Measurements from ENCODE around the gene TKFC.

TKFC gene

GRCh38 chr11:61339490-61339878 is 6.5 kb downstream of the TKFC start:
- peaks cover 5% of the 10 kb centered on the region for H3K36me3 ChIP-seq (ENCODE audit: control insufficient read depth, insufficient read depth, low read length)

DNA sequence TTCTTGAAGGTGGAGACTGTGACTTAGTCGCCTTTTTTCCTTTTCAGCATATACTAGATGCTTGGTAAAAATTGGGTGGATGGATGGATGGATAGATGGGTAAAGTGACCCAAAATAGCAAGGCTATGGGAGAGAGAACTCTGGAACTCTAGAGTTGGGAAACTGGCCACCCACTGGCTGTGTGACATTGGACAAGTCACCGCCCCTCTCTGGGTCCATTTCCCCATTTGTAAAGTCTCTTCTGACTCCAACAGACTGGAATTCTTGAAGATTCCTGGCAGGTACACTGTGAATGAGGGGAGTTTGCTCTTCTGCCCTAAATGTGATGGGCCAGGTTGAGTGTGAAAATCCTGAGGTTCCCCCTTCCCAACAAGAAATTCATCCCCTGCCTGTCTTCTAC is 8.0 kb downstream of the TKFC start:
- Histone ChIP-seq H3K9ac (ENCODE audit: low read length) (no peak overlapping the region), H3K27me3 (ENCODE audit: control insufficient read depth, insufficient read depth, low read length) (no peaks in the 10 kb centered on the region), H3K36me3 (ENCODE audit: control insufficient read depth, insufficient read depth, low read length) (peaks cover 5% of the 10 kb centered on the region), H3K4me3 (ENCODE audit: low read length) (no peak overlapping the region), H3K4me1 (ENCODE audit: control insufficient read depth, insufficient read depth, low read length) (peaks cover 13% of the 10 kb centered on the region), H3K9me3 (ENCODE audit: control insufficient read depth, low read length) (no peaks in the 10 kb centered on the region)

More at GRCh38 chr11:61339490-61339878, 6.5 kb downstream of the TKFC start:
- Histone ChIP-seq H3K27me3 (ENCODE audit: control insufficient read depth, insufficient read depth, low read length) (no peaks in the 10 kb centered on the region), H3K4me3 (ENCODE audit: low read length) (no peak overlapping the region), H3K9ac (ENCODE audit: low read length) (no peak overlapping the region), H3K4me1 (ENCODE audit: control insufficient read depth, insufficient read depth, low read length) (peaks cover 22% of the 10 kb centered on the region), H3K9me3 (ENCODE audit: control insufficient read depth, low read length) (no peaks in the 10 kb centered on the region)

- Histone ChIP-seq H3K36me3 (ENCODE audit: control insufficient read depth, insufficient read depth, low read length) (peaks cover 5% of the 10 kb centered on the region), H3K27me3 (ENCODE audit: control insufficient read depth, insufficient read depth, low read length) (no peaks in the 10 kb centered on the region), H3K9ac (ENCODE audit: low read length) (no peak overlapping the region), H3K9me3 (ENCODE audit: control insufficient read depth, low read length) (no peaks in the 10 kb centered on the region), H3K4me1 (ENCODE audit: control insufficient read depth, insufficient read depth, low read length) (peaks cover 13% of the 10 kb centered on the region), H3K4me3 (ENCODE audit: low read length) (no peak overlapping the region)
These were observed 8.7 kb downstream of the TKFC start for GRCh38 chr11:61341706-61342105.

- Histone ChIP-seq H3K36me3 (ENCODE audit: control insufficient read depth, insufficient read depth, low read length) (peaks cover 5% of the 10 kb centered on the region), H3K9ac (ENCODE audit: low read length) (no peak overlapping the region), H3K9me3 (ENCODE audit: control insufficient read depth, low read length) (no peaks in the 10 kb centered on the region), H3K4me3 (ENCODE audit: low read length) (no peak overlapping the region), H3K27me3 (ENCODE audit: control insufficient read depth, insufficient read depth, low read length) (no peaks in the 10 kb centered on the region), H3K4me1 (ENCODE audit: control insufficient read depth, insufficient read depth, low read length) (peaks cover 15% of the 10 kb centered on the region)
These were observed 9.3 kb downstream of the TKFC start for GRCh38 chr11:61342207-61342803.

GRCh38 chr11:61343792-61344745 is 11.0 kb downstream of the TKFC start:
- peaks cover 10% of the 10 kb centered on the region for H3K36me3 ChIP-seq (ENCODE audit: control insufficient read depth, insufficient read depth, low read length)
- H3K4me3 ChIP-seq (ENCODE audit: low read length), result no peak overlapping the region
- no peaks in the 10 kb centered on the region for H3K27me3 ChIP-seq (ENCODE audit: control insufficient read depth, insufficient read depth, low read length)
- H3K9ac ChIP-seq (ENCODE audit: low read length), result no peak overlapping the region
- H3K4me1 ChIP-seq (ENCODE audit: control insufficient read depth, insufficient read depth, low read length), result peaks cover 24% of the 10 kb centered on the region
- no peaks in the 10 kb centered on the region for H3K9me3 ChIP-seq (ENCODE audit: control insufficient read depth, low read length)

DNA sequence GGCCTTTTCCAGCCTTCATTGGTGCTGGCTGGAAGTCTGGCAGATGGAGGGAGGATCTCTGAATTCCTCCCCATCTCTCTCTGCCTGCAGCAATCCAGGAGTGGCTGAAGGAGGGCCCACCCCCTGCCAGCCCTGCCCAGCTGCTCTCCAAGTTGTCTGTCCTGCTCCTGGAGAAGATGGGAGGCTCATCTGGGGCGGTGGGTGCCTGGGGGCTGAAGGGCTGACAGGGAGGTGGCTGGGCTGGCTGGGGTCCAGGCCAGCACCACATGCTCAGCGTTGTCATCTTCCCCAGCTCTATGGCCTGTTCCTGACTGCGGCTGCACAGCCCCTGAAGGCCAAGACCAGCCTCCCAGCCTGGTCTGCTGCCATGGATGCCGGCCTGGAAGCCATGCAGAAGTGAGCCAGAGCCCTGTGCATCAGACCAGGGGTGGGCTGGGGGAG is 12.2 kb downstream of the TKFC start:
- Histone ChIP-seq H3K9me3 (ENCODE audit: control insufficient read depth, low read length) (no peaks in the 10 kb centered on the region), H3K27me3 (ENCODE audit: control insufficient read depth, insufficient read depth, low read length) (no peaks in the 10 kb centered on the region), H3K36me3 (ENCODE audit: control insufficient read depth, insufficient read depth, low read length) (peaks cover 18% of the 10 kb centered on the region), H3K9ac (ENCODE audit: low read length) (no peak overlapping the region), H3K4me3 (ENCODE audit: low read length) (no peak overlapping the region), H3K4me1 (ENCODE audit: control insufficient read depth, insufficient read depth, low read length) (peaks cover 24% of the 10 kb centered on the region)

- H3K36me3 ChIP-seq (ENCODE audit: control insufficient read depth, insufficient read depth, low read length), result peaks cover 18% of the 10 kb centered on the region
These were observed 13.2 kb downstream of the TKFC start for GRCh38 chr11:61345954-61346843.

DNA sequence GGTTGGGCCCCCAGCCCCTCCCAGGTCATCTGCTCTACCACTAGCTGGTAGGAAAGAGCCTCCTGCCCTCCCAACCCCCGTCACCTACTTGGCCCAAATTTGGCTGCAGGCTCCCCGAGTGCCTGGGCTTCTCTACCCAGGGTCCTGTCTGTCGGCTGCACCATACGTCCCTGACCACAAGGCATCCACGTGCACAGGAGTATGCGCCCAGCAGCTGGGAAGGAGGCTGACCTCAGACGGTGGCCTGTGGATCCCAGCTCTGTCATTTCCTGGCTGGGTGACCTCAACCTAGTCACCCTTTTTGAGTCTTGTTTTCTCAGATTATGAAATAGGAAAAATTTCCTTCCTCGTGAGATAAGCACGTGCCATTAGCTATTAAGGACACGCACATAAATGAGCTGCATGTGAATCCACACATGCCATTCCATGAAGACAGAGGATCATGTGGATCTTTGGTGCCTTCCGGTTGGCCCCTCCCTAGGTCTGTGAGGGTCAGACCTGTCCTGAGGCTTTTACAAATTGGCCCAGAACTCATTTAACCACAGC is 15.0 kb downstream of the TKFC start:
- Histone ChIP-seq H3K36me3 (ENCODE audit: control insufficient read depth, insufficient read depth, low read length) (peaks cover 16% of the 10 kb centered on the region), H3K4me1 (ENCODE audit: control insufficient read depth, insufficient read depth, low read length) (peaks cover 24% of the 10 kb centered on the region), H3K9ac (ENCODE audit: low read length) (peak overlapping the region; percentile 4)

More at GRCh38 chr11:61345954-61346843, 13.2 kb downstream of the TKFC start:
- H3K9me3 ChIP-seq (ENCODE audit: control insufficient read depth, low read length), result no peaks in the 10 kb centered on the region
- no peak overlapping the region for H3K4me3 ChIP-seq (ENCODE audit: low read length)
- no peaks in the 10 kb centered on the region for H3K27me3 ChIP-seq (ENCODE audit: control insufficient read depth, insufficient read depth, low read length)
- H3K9ac ChIP-seq (ENCODE audit: low read length), result no peak overlapping the region
- H3K4me1 ChIP-seq (ENCODE audit: control insufficient read depth, insufficient read depth, low read length), result peaks cover 24% of the 10 kb centered on the region

GRCh38 chr11:61349189-61349751 is 16.2 kb downstream of the TKFC start:
- no peak overlapping the region for H3K9ac ChIP-seq (ENCODE audit: low read length)
- no peak overlapping the region for H3K4me3 ChIP-seq (ENCODE audit: low read length)
- peaks cover 19% of the 10 kb centered on the region for H3K36me3 ChIP-seq (ENCODE audit: control insufficient read depth, insufficient read depth, low read length)
- no peaks in the 10 kb centered on the region for H3K27me3 ChIP-seq (ENCODE audit: control insufficient read depth, insufficient read depth, low read length)
- peaks cover 24% of the 10 kb centered on the region for H3K4me1 ChIP-seq (ENCODE audit: control insufficient read depth, insufficient read depth, low read length)
- no peaks in the 10 kb centered on the region for H3K9me3 ChIP-seq (ENCODE audit: control insufficient read depth, low read length)

More for the DNA sequence above, 15.0 kb downstream of the TKFC start:
- H3K27me3 ChIP-seq (ENCODE audit: control insufficient read depth, insufficient read depth, low read length), result no peaks in the 10 kb centered on the region
- no peak overlapping the region for H3K4me3 ChIP-seq (ENCODE audit: low read length)
- no peaks in the 10 kb centered on the region for H3K9me3 ChIP-seq (ENCODE audit: control insufficient read depth, low read length)

GRCh38 chr11:61349916-61350315 is 16.9 kb downstream of the TKFC start:
- no peak overlapping the region for H3K4me3 ChIP-seq (ENCODE audit: low read length)
- peaks cover 19% of the 10 kb centered on the region for H3K36me3 ChIP-seq (ENCODE audit: control insufficient read depth, insufficient read depth, low read length)
- no peak overlapping the region for H3K9ac ChIP-seq (ENCODE audit: low read length)
- H3K9me3 ChIP-seq (ENCODE audit: control insufficient read depth, low read length), result no peaks in the 10 kb centered on the region
- peaks cover 24% of the 10 kb centered on the region for H3K4me1 ChIP-seq (ENCODE audit: control insufficient read depth, insufficient read depth, low read length)
- no peaks in the 10 kb centered on the region for H3K27me3 ChIP-seq (ENCODE audit: control insufficient read depth, insufficient read depth, low read length)

- peaks cover 24% of the 10 kb centered on the region for H3K4me1 ChIP-seq (ENCODE audit: control insufficient read depth, insufficient read depth, low read length)
- H3K9ac ChIP-seq (ENCODE audit: low read length), result no peak overlapping the region
- H3K27me3 ChIP-seq (ENCODE audit: control insufficient read depth, insufficient read depth, low read length), result no peaks in the 10 kb centered on the region
- no peak overlapping the region for H3K4me3 ChIP-seq (ENCODE audit: low read length)
- no peaks in the 10 kb centered on the region for H3K9me3 ChIP-seq (ENCODE audit: control insufficient read depth, low read length)
- H3K36me3 ChIP-seq (ENCODE audit: control insufficient read depth, insufficient read depth, low read length), result peaks cover 19% of the 10 kb centered on the region
These were observed 17.3 kb downstream of the TKFC start for GRCh38 chr11:61350336-61350735.
